ENCODE measurements around the gene SESN3. TPM values are rescaled to one million over a fixed set of nuclear protein-coding genes. Genes with fewer than 3 reads are reported as not detected.

The SESN3 gene
- polyA plus RNA-seq, 1 of the 3 experiments (the other 2 are of a cell fraction), result 1.7 TPM

DNA sequence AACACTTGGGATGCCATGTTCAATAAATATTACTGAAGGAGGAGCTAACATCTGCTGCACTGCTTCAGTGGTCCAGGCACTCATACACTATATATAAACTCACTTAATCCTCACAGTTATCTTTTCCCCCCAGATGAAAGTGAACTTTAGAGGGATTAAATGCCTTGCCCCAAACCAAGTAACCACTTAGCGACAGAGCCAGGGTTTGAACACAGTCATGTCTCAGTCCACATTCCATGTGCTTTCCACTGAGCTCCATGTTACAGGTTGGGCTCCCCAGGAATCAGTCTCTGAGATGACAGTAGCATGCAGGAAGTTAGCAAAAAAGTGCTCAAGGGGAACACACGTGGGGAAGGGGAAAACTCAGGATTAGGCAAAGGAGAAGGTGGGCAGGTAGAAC lies 82.1 kb downstream of the SESN3 start (continued):
- no peak for TF ChIP-seq RFX5 (IDR thresholded peaks at IDR 0.05; ENCODE audit: low read length)
- TF ChIP-seq POLR2AphosphoS5 (IDR thresholded peaks at IDR 0.05; ENCODE audit: low read depth, low read length), result no peak

DNA sequence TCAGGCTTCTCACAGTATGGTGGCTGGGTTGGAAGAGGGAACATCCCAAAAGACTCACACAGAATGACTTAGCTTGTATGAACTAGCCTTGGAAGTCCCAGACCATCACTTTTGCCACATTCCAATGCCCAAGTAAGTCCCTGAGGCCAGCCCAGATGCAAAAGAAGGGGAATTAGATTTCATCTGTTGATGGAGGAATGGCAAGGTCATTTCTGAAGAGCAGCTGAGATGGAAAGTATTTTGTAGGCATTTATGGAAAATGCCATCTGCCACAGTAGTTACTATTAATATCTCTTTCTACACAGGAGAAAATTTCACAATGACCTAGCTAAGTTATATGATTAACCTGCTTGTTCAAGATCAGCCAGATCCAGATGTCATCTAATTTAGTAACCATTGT lies 82.6 kb downstream of the SESN3 start:
- H4K20me1 ChIP-seq (ENCODE audit: insufficient read depth), result no peaks in the 10 kb centered on the region
- CTCF ChIA-PET, result interaction anchor here (0.9 to 5.1 kb wide), 9 partner anchors 47 to 624 kb away, joined by 3 to 29 read pairs (median 4); partner anchors contain the start of genes ENDOD1 and SRSF8
- peak overlapping the region; percentile 70 to 95 for H3K27ac ChIP-seq (ENCODE audit: low read depth in 2 of 2, low read length in 1 of 2)
- no peak overlapping the region for H2AFZ ChIP-seq (ENCODE audit: low read depth)
- TF ChIP-seq MEF2A (IDR thresholded peaks at IDR 0.05; ENCODE audit: borderline replicate concordance, low read depth) (0 out of 2 replicates have a peak, but pooled peaks have one; percentile 28), GATA2 (CRISPR knock-in tag; IDR thresholded peaks at IDR 0.05) (no peak), TCF12 (IDR thresholded peaks at IDR 0.05) (peak; percentile 31; the same call in 1 of the 2 replicates)
- POLR2A ChIA-PET, result interaction anchor here (0.7 to 1.9 kb wide), 3 partner anchors 58 to 81 kb away, joined by 3 to 8 read pairs (median 3); partner anchors contain the start of gene ENDOD1
- DNase-seq, result no peak
- no peaks in the 10 kb centered on the region for H3K79me2 ChIP-seq (ENCODE audit: insufficient read depth)
- no peaks in the 10 kb centered on the region for H3K36me3 ChIP-seq (replicated peaks in 1 of 2; ENCODE audit: control insufficient read depth in 1 of 2, insufficient read depth in 2 of 2, low read length in 1 of 2)
- H3K9me2 ChIP-seq, result no peaks in the 10 kb centered on the region
- peaks cover 27 to 34% of the 10 kb centered on the region in 2 experiments for H3K4me1 ChIP-seq (ENCODE audit: control insufficient read depth in 1 of 2, insufficient read depth in 2 of 2, low read depth in 1 of 2, low read length in 1 of 2)
- no peaks in the 10 kb centered on the region for H3K27me3 ChIP-seq (ENCODE audit: insufficient read depth)
- H3K4me2 ChIP-seq, result peak overlapping the region; percentile 65
- no peak overlapping the region for H3K9ac ChIP-seq
- peaks cover 25% of the 10 kb centered on the region for H3F3A ChIP-seq (replicated peaks; ENCODE audit: insufficient read depth)
- H3K9me3 ChIP-seq, result no peaks in the 10 kb centered on the region
- no peak overlapping the region for H3K4me3 ChIP-seq (ENCODE audit: low read depth in 2 of 2, low read length in 1 of 2)

DNA sequence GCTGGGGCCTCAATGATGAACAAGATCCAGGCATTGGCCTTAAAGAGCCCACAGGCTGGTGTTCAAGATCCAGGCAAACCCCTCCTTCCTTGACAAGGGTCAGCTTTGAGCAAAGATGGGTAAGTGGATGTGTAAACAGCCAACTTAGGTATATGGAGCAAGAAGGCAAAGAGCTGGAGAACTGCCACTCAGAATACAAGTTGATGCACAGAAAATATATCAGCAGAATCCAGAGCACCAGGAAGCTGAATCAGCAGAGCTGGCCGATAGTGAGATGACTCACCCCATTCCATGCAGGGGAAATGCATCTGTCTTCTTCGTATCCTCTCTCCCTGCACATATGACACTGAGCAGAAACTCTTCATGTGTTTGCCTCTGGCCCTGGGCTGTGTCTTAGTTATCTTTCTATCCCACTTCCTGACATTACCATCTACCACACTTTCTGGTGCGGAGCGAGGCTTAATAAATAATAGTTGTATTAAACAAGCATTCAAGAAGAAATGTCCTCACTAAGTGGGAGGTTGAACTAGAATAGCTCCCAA lies 83.6 kb downstream of the SESN3 start:
- DNase-seq, result peak; percentile 85
- H3K4me2 ChIP-seq, result peak overlapping the region; percentile 65
- no peak overlapping the region for H3K4me3 ChIP-seq (ENCODE audit: low read depth in 2 of 2, low read length in 1 of 2)
- ChIA-PET CTCF (interaction anchor here (0.6 to 5.1 kb wide), 14 partner anchors 9 to 689 kb away, joined by 3 to 29 read pairs (median 4); partner anchors contain the start of gene SRSF8), POLR2A (interaction anchor here (0.9 to 1.9 kb wide), 3 partner anchors 57 to 81 kb away, joined by 3 to 8 read pairs (median 3); partner anchors contain the start of genes ENDOD1 and SRSF8)
- H3K27me3 ChIP-seq (ENCODE audit: insufficient read depth), result no peaks in the 10 kb centered on the region
- H2AFZ ChIP-seq (ENCODE audit: low read depth), result no peak overlapping the region
- H3K4me1 ChIP-seq (ENCODE audit: control insufficient read depth in 1 of 2, insufficient read depth in 2 of 2, low read depth in 1 of 2, low read length in 1 of 2), result peaks cover 27 to 34% of the 10 kb centered on the region in 2 experiments
- H4K20me1 ChIP-seq (ENCODE audit: insufficient read depth), result no peaks in the 10 kb centered on the region
- no peaks in the 10 kb centered on the region for H3K79me2 ChIP-seq (ENCODE audit: insufficient read depth)
- peak overlapping the region; percentile 70 to 95 for H3K27ac ChIP-seq (ENCODE audit: low read depth in 2 of 2, low read length in 1 of 2)
- no peaks in the 10 kb centered on the region for H3K36me3 ChIP-seq (replicated peaks in 1 of 2; ENCODE audit: control insufficient read depth in 1 of 2, insufficient read depth in 2 of 2, low read length in 1 of 2)
- WGBS (ENCODE audit: low lambda C conversion rate), result 6% methylated on average over 4 of the region's 4 CpGs
- H3K9me2 ChIP-seq, result no peaks in the 10 kb centered on the region
- no peak overlapping the region for H3K9ac ChIP-seq
- no peaks in the 10 kb centered on the region for H3K9me3 ChIP-seq
- peaks cover 25% of the 10 kb centered on the region for H3F3A ChIP-seq (replicated peaks; ENCODE audit: insufficient read depth)
- TF ChIP-seq POLR2AphosphoS5 (IDR thresholded peaks at IDR 0.05; ENCODE audit: low read depth, low read length) (peak; percentile 95), TEAD4 (IDR thresholded peaks at IDR 0.05; ENCODE audit: borderline replicate concordance, insufficient read depth) (peak; percentile 97), FOSL2 (IDR thresholded peaks at IDR 0.05; ENCODE audit: borderline replicate concordance, low read depth) (peak; percentile 98), EP300 (IDR thresholded peaks at IDR 0.05; ENCODE audit: borderline replicate concordance in 1 of 2, low read depth in 1 of 2, low read length in 1 of 2) (peak; percentile 96), NRF1 (IDR thresholded peaks at IDR 0.05; ENCODE audit: low read depth, low read length) (no peak), RAD21 (IDR thresholded peaks at IDR 0.05; ENCODE audit: low read length) (no peak), FOXM1 (IDR thresholded peaks at IDR 0.05; ENCODE audit: low read depth) (peak; percentile 93), FOXJ3 (CRISPR knock-in tag; IDR thresholded peaks at IDR 0.05) (peak; percentile 82), EZH2phosphoT487 (IDR thresholded peaks at IDR 0.05; ENCODE audit: borderline replicate concordance, low read depth) (no peak), RXRA (IDR thresholded peaks at IDR 0.05; ENCODE audit: borderline replicate concordance, low read depth) (peak; percentile 65; the same call in 1 of the 2 replicates), JUND (IDR thresholded peaks at IDR 0.05) (peak; percentile 99), SMC3 (IDR thresholded peaks at IDR 0.05; ENCODE audit: low read depth, low read length) (no peak), NFIC (IDR thresholded peaks at IDR 0.05; ENCODE audit: borderline replicate concordance) (peak; percentile 92)
- TF ChIP-seq, protein P1, sequence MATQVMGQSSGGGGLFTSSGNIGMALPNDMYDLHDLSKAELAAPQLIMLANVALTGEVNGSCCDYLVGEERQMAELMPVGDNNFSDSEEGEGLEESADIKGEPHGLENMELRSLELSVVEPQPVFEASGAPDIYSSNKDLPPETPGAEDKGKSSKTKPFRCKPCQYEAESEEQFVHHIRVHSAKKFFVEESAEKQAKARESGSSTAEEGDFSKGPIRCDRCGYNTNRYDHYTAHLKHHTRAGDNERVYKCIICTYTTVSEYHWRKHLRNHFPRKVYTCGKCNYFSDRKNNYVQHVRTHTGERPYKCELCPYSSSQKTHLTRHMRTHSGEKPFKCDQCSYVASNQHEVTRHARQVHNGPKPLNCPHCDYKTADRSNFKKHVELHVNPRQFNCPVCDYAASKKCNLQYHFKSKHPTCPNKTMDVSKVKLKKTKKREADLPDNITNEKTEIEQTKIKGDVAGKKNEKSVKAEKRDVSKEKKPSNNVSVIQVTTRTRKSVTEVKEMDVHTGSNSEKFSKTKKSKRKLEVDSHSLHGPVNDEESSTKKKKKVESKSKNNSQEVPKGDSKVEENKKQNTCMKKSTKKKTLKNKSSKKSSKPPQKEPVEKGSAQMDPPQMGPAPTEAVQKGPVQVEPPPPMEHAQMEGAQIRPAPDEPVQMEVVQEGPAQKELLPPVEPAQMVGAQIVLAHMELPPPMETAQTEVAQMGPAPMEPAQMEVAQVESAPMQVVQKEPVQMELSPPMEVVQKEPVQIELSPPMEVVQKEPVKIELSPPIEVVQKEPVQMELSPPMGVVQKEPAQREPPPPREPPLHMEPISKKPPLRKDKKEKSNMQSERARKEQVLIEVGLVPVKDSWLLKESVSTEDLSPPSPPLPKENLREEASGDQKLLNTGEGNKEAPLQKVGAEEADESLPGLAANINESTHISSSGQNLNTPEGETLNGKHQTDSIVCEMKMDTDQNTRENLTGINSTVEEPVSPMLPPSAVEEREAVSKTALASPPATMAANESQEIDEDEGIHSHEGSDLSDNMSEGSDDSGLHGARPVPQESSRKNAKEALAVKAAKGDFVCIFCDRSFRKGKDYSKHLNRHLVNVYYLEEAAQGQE (IDR thresholded peaks at IDR 0.05; ENCODE audit: low read depth, low read length), result 0 out of 2 replicates have a peak, but pooled peaks have one; percentile 35
- TF ChIP-seq, protein P2, sequence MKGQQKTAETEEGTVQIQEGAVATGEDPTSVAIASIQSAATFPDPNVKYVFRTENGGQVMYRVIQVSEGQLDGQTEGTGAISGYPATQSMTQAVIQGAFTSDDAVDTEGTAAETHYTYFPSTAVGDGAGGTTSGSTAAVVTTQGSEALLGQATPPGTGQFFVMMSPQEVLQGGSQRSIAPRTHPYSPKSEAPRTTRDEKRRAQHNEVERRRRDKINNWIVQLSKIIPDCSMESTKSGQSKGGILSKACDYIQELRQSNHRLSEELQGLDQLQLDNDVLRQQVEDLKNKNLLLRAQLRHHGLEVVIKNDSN (IDR thresholded peaks at IDR 0.05; ENCODE audit: borderline replicate concordance, low read depth), result peak; percentile 60
- TF ChIP-seq, protein P3, sequence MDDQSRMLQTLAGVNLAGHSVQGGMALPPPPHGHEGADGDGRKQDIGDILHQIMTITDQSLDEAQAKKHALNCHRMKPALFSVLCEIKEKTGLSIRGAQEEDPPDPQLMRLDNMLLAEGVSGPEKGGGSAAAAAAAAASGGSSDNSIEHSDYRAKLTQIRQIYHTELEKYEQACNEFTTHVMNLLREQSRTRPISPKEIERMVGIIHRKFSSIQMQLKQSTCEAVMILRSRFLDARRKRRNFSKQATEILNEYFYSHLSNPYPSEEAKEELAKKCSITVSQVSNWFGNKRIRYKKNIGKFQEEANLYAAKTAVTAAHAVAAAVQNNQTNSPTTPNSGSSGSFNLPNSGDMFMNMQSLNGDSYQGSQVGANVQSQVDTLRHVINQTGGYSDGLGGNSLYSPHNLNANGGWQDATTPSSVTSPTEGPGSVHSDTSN (IDR thresholded peaks at IDR 0.05), result peak; percentile 98

Data from SK-N-SH (cell line).